ENCODE measurements around the gene DAND5. TPM values are rescaled to one million over a fixed set of nuclear protein-coding genes. Genes with fewer than 3 reads are reported as not detected.
A peak's percentile ranks its signal among the peaks of the same experiment; 100 is the strongest.

Gene DAND5
- total RNA-seq, 1 donor from 2014 or later = 0.16 TPM

- Mint-ChIP-seq H3K9me3 (no peaks in the 10 kb centered on the region), H3K27ac (no peak overlapping the region), H3K27me3 (ENCODE audit: low read depth) (peaks cover 75% of the 10 kb centered on the region), H3K36me3 (ENCODE audit: low read depth) (no peaks in the 10 kb centered on the region), H3K4me3 (ENCODE audit: low read depth) (no peak overlapping the region), H3K4me1 (ENCODE audit: low read depth) (peaks cover 13% of the 10 kb centered on the region)
- no peak for DNase-seq (ENCODE audit: low spot score)
- intact Hi-C loops (cut with micrococcal nuclease) = loop anchor here (1.0 to 5.0 kb wide), 2 partner anchors 9 to 176 kb away; partner anchors contain the start of gene MAST1
These were observed 44.3 kb downstream of the DAND5 start for GRCh38 chr19:13013649-13014048.

GRCh38 chr19:13014101-13014920 lies 44.9 kb downstream of the DAND5 start:
- no peak for DNase-seq (ENCODE audit: low spot score)
- no peak overlapping the region for H3K27ac Mint-ChIP-seq
- H3K4me1 Mint-ChIP-seq (ENCODE audit: low read depth) = peaks cover 13% of the 10 kb centered on the region
- no peaks in the 10 kb centered on the region for H3K36me3 Mint-ChIP-seq (ENCODE audit: low read depth)
- no peak overlapping the region for H3K4me3 Mint-ChIP-seq (ENCODE audit: low read depth)
- peaks cover 71% of the 10 kb centered on the region for H3K27me3 Mint-ChIP-seq (ENCODE audit: low read depth)
- intact Hi-C loops (cut with micrococcal nuclease) = loop anchor here (1.0 to 5.0 kb wide), 2 partner anchors 8 to 177 kb away; partner anchors contain the start of gene MAST1
- no peaks in the 10 kb centered on the region for H3K9me3 Mint-ChIP-seq

GRCh38 chr19:13014921-13015280 lies 45.5 kb downstream of the DAND5 start:
- H3K27ac Mint-ChIP-seq = no peak overlapping the region
- peaks cover 71% of the 10 kb centered on the region for H3K27me3 Mint-ChIP-seq (ENCODE audit: low read depth)
- peaks cover 13% of the 10 kb centered on the region for H3K4me1 Mint-ChIP-seq (ENCODE audit: low read depth)
- no peaks in the 10 kb centered on the region for H3K36me3 Mint-ChIP-seq (ENCODE audit: low read depth)
- no peaks in the 10 kb centered on the region for H3K9me3 Mint-ChIP-seq
- DNase-seq (ENCODE audit: low spot score) = no peak
- intact Hi-C loops (cut with micrococcal nuclease) = loop anchor here (1.0 to 5.0 kb wide), 2 partner anchors 7 to 178 kb away; partner anchors contain the start of gene MAST1
- H3K4me3 Mint-ChIP-seq (ENCODE audit: low read depth) = no peak overlapping the region

GRCh38 chr19:13015361-13016223 lies 46.2 kb downstream of the DAND5 start:
- Mint-ChIP-seq H3K4me1 (ENCODE audit: low read depth) (peaks cover 13% of the 10 kb centered on the region), H3K9me3 (no peaks in the 10 kb centered on the region), H3K27me3 (ENCODE audit: low read depth) (peaks cover 70% of the 10 kb centered on the region), H3K4me3 (ENCODE audit: low read depth) (no peak overlapping the region), H3K27ac (no peak overlapping the region), H3K36me3 (ENCODE audit: low read depth) (no peaks in the 10 kb centered on the region)
- intact Hi-C loops (cut with micrococcal nuclease) = no loop called here
- DNase-seq (ENCODE audit: low spot score) = no peak

- H3K27me3 Mint-ChIP-seq (ENCODE audit: low read depth) = peaks cover 67% of the 10 kb centered on the region
- intact Hi-C loops (cut with micrococcal nuclease) = no loop called here
- no peaks in the 10 kb centered on the region for H3K9me3 Mint-ChIP-seq
These were observed 46.9 kb downstream of the DAND5 start for GRCh38 chr19:13016245-13016627.

GRCh38 chr19:13016628-13017305 lies 47.4 kb downstream of the DAND5 start:
- H3K36me3 Mint-ChIP-seq (ENCODE audit: low read depth) = no peaks in the 10 kb centered on the region
- no peak overlapping the region for H3K27ac Mint-ChIP-seq
- no peaks in the 10 kb centered on the region for H3K9me3 Mint-ChIP-seq
- DNase-seq (ENCODE audit: low spot score) = no peak
- intact Hi-C loops (cut with micrococcal nuclease) = no loop called here
- peaks cover 66% of the 10 kb centered on the region for H3K27me3 Mint-ChIP-seq (ENCODE audit: low read depth)
- peaks cover 13% of the 10 kb centered on the region for H3K4me1 Mint-ChIP-seq (ENCODE audit: low read depth)
- H3K4me3 Mint-ChIP-seq (ENCODE audit: low read depth) = no peak overlapping the region

More at GRCh38 chr19:13016245-13016627, 46.9 kb downstream of the DAND5 start:
- H3K36me3 Mint-ChIP-seq (ENCODE audit: low read depth) = no peaks in the 10 kb centered on the region
- H3K4me1 Mint-ChIP-seq (ENCODE audit: low read depth) = peaks cover 13% of the 10 kb centered on the region
- no peak for DNase-seq (ENCODE audit: low spot score)
- no peak overlapping the region for H3K4me3 Mint-ChIP-seq (ENCODE audit: low read depth)
- H3K27ac Mint-ChIP-seq = no peak overlapping the region

- Mint-ChIP-seq H3K36me3 (ENCODE audit: low read depth) (no peaks in the 10 kb centered on the region), H3K4me1 (ENCODE audit: low read depth) (peaks cover 15% of the 10 kb centered on the region), H3K4me3 (ENCODE audit: low read depth) (no peak overlapping the region), H3K27me3 (ENCODE audit: low read depth) (peaks cover 68% of the 10 kb centered on the region), H3K9me3 (no peaks in the 10 kb centered on the region), H3K27ac (no peak overlapping the region)
- intact Hi-C loops (cut with micrococcal nuclease) = no loop called here
- no peak for DNase-seq (ENCODE audit: low spot score)
These were observed 48.1 kb downstream of the DAND5 start for GRCh38 chr19:13017306-13018034.

GRCh38 chr19:13018035-13018914 lies 48.9 kb downstream of the DAND5 start:
- Mint-ChIP-seq H3K36me3 (ENCODE audit: low read depth) (no peaks in the 10 kb centered on the region), H3K27me3 (ENCODE audit: low read depth) (peaks cover 65% of the 10 kb centered on the region), H3K4me1 (ENCODE audit: low read depth) (peaks cover 12% of the 10 kb centered on the region), H3K27ac (no peak overlapping the region), H3K4me3 (ENCODE audit: low read depth) (no peak overlapping the region), H3K9me3 (no peaks in the 10 kb centered on the region)
- DNase-seq (ENCODE audit: low spot score) = no peak
- intact Hi-C loops (cut with micrococcal nuclease) = no loop called here

GRCh38 chr19:13019332-13019731 lies 50.0 kb downstream of the DAND5 start:
- Mint-ChIP-seq H3K27ac (no peak overlapping the region), H3K4me1 (ENCODE audit: low read depth) (peaks cover 10% of the 10 kb centered on the region), H3K27me3 (ENCODE audit: low read depth) (peaks cover 63% of the 10 kb centered on the region), H3K9me3 (no peaks in the 10 kb centered on the region), H3K4me3 (ENCODE audit: low read depth) (no peak overlapping the region), H3K36me3 (ENCODE audit: low read depth) (no peaks in the 10 kb centered on the region)
- DNase-seq (ENCODE audit: low spot score) = no peak
- intact Hi-C loops (cut with micrococcal nuclease) = no loop called here

- peaks cover 13% of the 10 kb centered on the region for H3K4me1 Mint-ChIP-seq (ENCODE audit: low read depth)
- DNase-seq (ENCODE audit: low spot score) = no peak
- H3K4me3 Mint-ChIP-seq (ENCODE audit: low read depth) = no peak overlapping the region
- peaks cover 62% of the 10 kb centered on the region for H3K27me3 Mint-ChIP-seq (ENCODE audit: low read depth)
- no peaks in the 10 kb centered on the region for H3K36me3 Mint-ChIP-seq (ENCODE audit: low read depth)
- no peak overlapping the region for H3K27ac Mint-ChIP-seq
- H3K9me3 Mint-ChIP-seq = no peaks in the 10 kb centered on the region
- intact Hi-C loops (cut with micrococcal nuclease) = no loop called here
These were observed 50.6 kb downstream of the DAND5 start for GRCh38 chr19:13020002-13020414.

- Mint-ChIP-seq H3K4me3 (ENCODE audit: low read depth) (peak overlapping the region; percentile 17), H3K9me3 (no peaks in the 10 kb centered on the region), H3K36me3 (ENCODE audit: low read depth) (no peaks in the 10 kb centered on the region), H3K27ac (no peak overlapping the region), H3K27me3 (ENCODE audit: low read depth) (peaks cover 64% of the 10 kb centered on the region), H3K4me1 (ENCODE audit: low read depth) (peaks cover 13% of the 10 kb centered on the region)
- intact Hi-C loops (cut with micrococcal nuclease) = loop anchor here (1.0 kb wide), 1 partner anchor 8 kb away; no protein-coding TSS in a partner anchor
- no peak for DNase-seq (ENCODE audit: low spot score)
These were observed 52.9 kb downstream of the DAND5 start for GRCh38 chr19:13022111-13022858.

Data from activated T-helper 2 cell treated with anti-CD3 and anti-CD28 coated beads, Interferon-gamma antibody, Interleukin-2, Interleukin-4, amounts not matched to agents 10 μg/mL and 5 μg/mL and 100 μg/mL, durations not matched to agents 14 hours and 24 hours and 36 hours (primary cell).